MCF 10A (cell line): ENCODE measurements around the gene RAB5B. TPM values are rescaled to one million over a fixed set of nuclear protein-coding genes. Genes with fewer than 3 reads are reported as not detected.
"Not testable (repeated sequence)": the region's sequence is repeated elsewhere in the genome, so short reads cannot be mapped to it uniquely, and the experiment has no call there.

Source experiments
- BruUV-seq: library from RNA; stranded (reverse); fragments of 400-500 nt; replicated peaks from 2 replicates; lab custom pipeline; 2021; lab: Mats Ljungman, UMichigan
- CTCF ChIA-PET: fragments of 300-600 bp; sonication (Branson Sonifier 250); formaldehyde crosslinking; extraction: SDS; loops from one replicate; lab custom pipeline; 2021; ENCODE audit warnings: antibody characterized with exemption, inconsistent platforms; lab: Yijun Ruan, JAX
- POLR2A ChIA-PET: fragments of 300-600, 350-650 bp; sonication (Branson Sonifier 250); formaldehyde crosslinking; extraction: SDS; loops from one replicate; lab custom pipeline; 2020; ENCODE audit warnings: antibody characterized with exemption, inconsistent platforms; lab: Yijun Ruan, JAX
- DNase-seq: peaks from one replicate; pipeline ENCODE4 v3.0.0-alpha.2; 2018; ENCODE audit not compliant: unreplicated experiment
- H3K27ac Mint-ChIP-seq: one replicate; pipeline ENCODE4 v1.8.0; 2022; ENCODE audit warnings: mild to moderate bottlenecking, low read depth, mixed read lengths; ENCODE audit not compliant: unreplicated experiment
- H3K27me3 Mint-ChIP-seq: one replicate; pipeline ENCODE4 v1.8.0; 2022; ENCODE audit warnings: mixed read lengths; ENCODE audit not compliant: insufficient read depth, unreplicated experiment
- H3K36me3 Mint-ChIP-seq: one replicate; pipeline ENCODE4 v1.8.0; 2022; ENCODE audit warnings: mild to moderate bottlenecking, moderate library complexity, mixed read lengths; ENCODE audit not compliant: insufficient read depth, unreplicated experiment
- H3K4me1 Mint-ChIP-seq: one replicate; pipeline ENCODE4 v1.8.0; 2022; ENCODE audit warnings: mixed read lengths; ENCODE audit not compliant: insufficient read depth, unreplicated experiment
- H3K4me3 Mint-ChIP-seq: one replicate; pipeline ENCODE4 v1.8.0; 2022; ENCODE audit warnings: mild to moderate bottlenecking, moderate library complexity, mixed read lengths; ENCODE audit not compliant: unreplicated experiment
- H3K9me3 Mint-ChIP-seq: one replicate; pipeline ENCODE4 v1.8.0; 2022; ENCODE audit warnings: mixed read lengths; ENCODE audit not compliant: unreplicated experiment
- CTCF ChIP-seq: fragments of 200-600 bp; IDR thresholded peaks from one replicate; pipeline ENCODE4 v1.8.0; 2022; ENCODE audit warnings: antibody characterized with exemption, mild to moderate bottlenecking; ENCODE audit not compliant: unreplicated experiment
- intact Hi-C: fragments of 100-400 bp; cut with micrococcal nuclease; formaldehyde crosslinking; loops from 2 replicates; pipeline ENCODE4 v1.14.1; 2022
- total RNA-seq: library from RNA; stranded (reverse); gene quantifications from 2 replicates; pipeline ENCODE4 v1.2.3, GENCODE V29; 2022

Gene RAB5B
- total RNA-seq, 1 experiment from 2014 or later, result 67.4 TPM

- peaks cover 24% of the 10 kb centered on the region for H3K36me3 Mint-ChIP-seq
- H3K27ac Mint-ChIP-seq, result no peak overlapping the region
- DNase-seq, result no peak
- ChIA-PET POLR2A (interaction anchor here (0.6 to 3.6 kb wide), 38 partner anchors 8 to 1592 kb away, joined by 3 to 140 read pairs (median 6); partner anchors contain the start of genes CD63, DGKA, DNAJC14 and ESYT1), CTCF (interaction anchor here (0.6 to 2.3 kb wide), 5 partner anchors 22 to 446 kb away, joined by 3 to 14 read pairs (median 3); no protein-coding TSS in a partner anchor)
- no peak overlapping the region for H3K4me3 Mint-ChIP-seq
- TF ChIP-seq CTCF, result no peak
- TSS peak; percentile 96 for BruUV-seq
- H3K9me3 Mint-ChIP-seq, result no peaks in the 10 kb centered on the region
- peaks cover 22% of the 10 kb centered on the region for H3K4me1 Mint-ChIP-seq
- intact Hi-C loops, result loop anchor here (1.0 to 2.0 kb wide), 2 partner anchors 17 to 40 kb away; no protein-coding TSS in a partner anchor
- H3K27me3 Mint-ChIP-seq, result no peaks in the 10 kb centered on the region
These were observed 823 bp upstream of the RAB5B start for GRCh38 chr12:55972911-55973598.

GRCh38 chr12:55974308-55974730 is 441 bp downstream of the RAB5B start:
- Mint-ChIP-seq H3K4me1 (peaks cover 25% of the 10 kb centered on the region), H3K36me3 (peaks cover 28% of the 10 kb centered on the region), H3K9me3 (no peaks in the 10 kb centered on the region), H3K27ac (no peak overlapping the region), H3K27me3 (no peaks in the 10 kb centered on the region), H3K4me3 (no peak overlapping the region)
- ChIA-PET POLR2A (interaction anchor here (0.6 to 3.6 kb wide), 41 partner anchors 8 to 325 kb away, joined by 3 to 140 read pairs (median 7); partner anchors contain the start of genes CD63, DGKA, DNAJC14 and ESYT1), CTCF (interaction anchor here (0.6 to 2.3 kb wide), 13 partner anchors 8 to 1556 kb away, joined by 3 to 14 read pairs (median 3); partner anchors contain the start of genes DGKA and SUOX)
- intact Hi-C loops, result no loop called here
- peak; percentile 47 for DNase-seq
- TF ChIP-seq CTCF, result no peak
- no TSS peak for BruUV-seq

- ChIA-PET POLR2A (interaction anchor here (1.2 kb wide), 1 partner anchor 9 kb away, joined by 4 read pairs; no protein-coding TSS in a partner anchor), CTCF (interaction anchor here (0.8 to 1.0 kb wide), 2 partner anchors 11 to 52 kb away, joined by 3 read pairs; no protein-coding TSS in a partner anchor)
- Mint-ChIP-seq H3K27ac (no peak overlapping the region), H3K27me3 (no peaks in the 10 kb centered on the region), H3K4me3 (no peak overlapping the region), H3K4me1 (peaks cover 12% of the 10 kb centered on the region), H3K9me3 (no peaks in the 10 kb centered on the region), H3K36me3 (peaks cover 45% of the 10 kb centered on the region)
- no TSS peak for BruUV-seq
- no peak for DNase-seq
- intact Hi-C loops, result no loop called here
- no peak for TF ChIP-seq CTCF
These were observed 4.5 kb downstream of the RAB5B start for GRCh38 chr12:55978393-55978792.

GRCh38 chr12:55979069-55979468 is 5.2 kb downstream of the RAB5B start:
- POLR2A ChIA-PET, result interaction anchor here (1.2 kb wide), 1 partner anchor 9 kb away, joined by 4 read pairs; no protein-coding TSS in a partner anchor
- no TSS peak for BruUV-seq
- Mint-ChIP-seq H3K4me1 (peaks cover 12% of the 10 kb centered on the region), H3K36me3 (peaks cover 52% of the 10 kb centered on the region), H3K27me3 (no peaks in the 10 kb centered on the region), H3K9me3 (no peaks in the 10 kb centered on the region), H3K4me3 (no peak overlapping the region), H3K27ac (no peak overlapping the region)
- no peak for DNase-seq
- TF ChIP-seq CTCF, result no peak
- CTCF ChIA-PET, result interaction anchor here (0.6 to 0.8 kb wide), 4 partner anchors 10 to 241 kb away, joined by 3 to 5 read pairs (median 3); no protein-coding TSS in a partner anchor
- intact Hi-C loops, result no loop called here

- H3K4me3 Mint-ChIP-seq, H3K27me3 Mint-ChIP-seq, BruUV-seq, H3K4me1 Mint-ChIP-seq, intact Hi-C loops, H3K9me3 Mint-ChIP-seq: not testable (repeated sequence)
- H3K36me3 Mint-ChIP-seq, result peaks cover 62% of the 10 kb centered on the region
- ChIA-PET POLR2A (interaction anchor here (0.6 to 2.9 kb wide), 6 partner anchors 8 to 185 kb away, joined by 4 to 36 read pairs (median 6); partner anchors contain the start of genes RAB5B and SUOX), CTCF (interaction anchor here (0.6 to 7.0 kb wide), 10 partner anchors 8 to 164 kb away, joined by 3 to 80 read pairs (median 3); partner anchors contain the start of genes ORMDL2, RAB5B, SARNP and SUOX)
- DNase-seq, result peak; percentile 53
- H3K27ac Mint-ChIP-seq, result peak overlapping the region; percentile 27
These were observed 8.0 kb downstream of the RAB5B start for GRCh38 chr12:55981882-55982281.
